Endodermal cell (in vitro differentiated cells): ENCODE data around the gene MTMR2. TPM values are rescaled to one million over a fixed set of nuclear protein-coding genes. Genes with fewer than 3 reads are reported as not detected.
A peak's percentile ranks its signal among the peaks of the same experiment; 100 is the strongest.

Experiments
- DNase-seq: peaks from one replicate; pipeline ENCODE4 v3.0.0-alpha.2; 2017
- H3K27ac ChIP-seq: 2 replicates; pipeline ENCODE4 v1.5.1; 2013; ENCODE audit warnings: mild to moderate bottlenecking, low read depth, low read length, moderate library complexity
- H3K27me3 ChIP-seq: 2 replicates; pipeline ENCODE4 v1.6.1; 2013; ENCODE audit warnings: mild to moderate bottlenecking, low read length, moderate library complexity; ENCODE audit not compliant: insufficient read depth, control insufficient read depth, poor library complexity, severe bottlenecking
- H3K36me3 ChIP-seq: 2 replicates; pipeline ENCODE4 v1.7.0; 2013; ENCODE audit warnings: mild to moderate bottlenecking, low read length, moderate library complexity; ENCODE audit not compliant: control insufficient read depth, insufficient read depth
- H3K4me1 ChIP-seq: one replicate; pipeline ENCODE4 v1.7.0; 2013; ENCODE audit warnings: low read length; ENCODE audit not compliant: control insufficient read depth, insufficient read depth
- H3K4me3 ChIP-seq: 2 replicates; pipeline ENCODE4 v1.5.1; 2013; ENCODE audit warnings: mild to moderate bottlenecking, low read length, moderate library complexity
- H3K9ac ChIP-seq: 2 replicates; pipeline ENCODE4 v1.6.1; 2013; ENCODE audit warnings: mild to moderate bottlenecking, low read length, moderate library complexity; ENCODE audit not compliant: poor library complexity, severe bottlenecking; ENCODE audit errors: extremely low read depth
- H3K9me3 ChIP-seq: 2 replicates; pipeline ENCODE4 v1.6.1; 2013; ENCODE audit warnings: mild to moderate bottlenecking, low read length, moderate library complexity; ENCODE audit not compliant: control insufficient read depth
- H3K27ac Mint-ChIP-seq: 2 replicates; pipeline ENCODE4 v1.8.0; 2020; ENCODE audit warnings: mixed read lengths
- H3K27me3 Mint-ChIP-seq: 2 replicates; pipeline ENCODE4 v1.8.0; 2021; ENCODE audit warnings: mild to moderate bottlenecking, mixed read lengths; ENCODE audit not compliant: insufficient read depth
- H3K36me3 Mint-ChIP-seq: 2 replicates; pipeline ENCODE4 v1.8.0; 2020; ENCODE audit warnings: low read depth, mixed read lengths
- H3K4me1 Mint-ChIP-seq: 2 replicates; pipeline ENCODE4 v1.8.0; 2020; ENCODE audit warnings: mixed read lengths
- H3K4me3 Mint-ChIP-seq: 2 replicates; pipeline ENCODE4 v1.8.0; 2020; ENCODE audit warnings: mild to moderate bottlenecking, moderate library complexity, mixed read lengths
- H3K9me3 Mint-ChIP-seq: 2 replicates; pipeline ENCODE4 v1.8.0; 2020; ENCODE audit warnings: mild to moderate bottlenecking, mixed read lengths
- WGBS, 2 experiments: methylation state at CpG; one replicate each; pipeline versions ENCODE4 v1.1.5 to v1.1.7; 2013; ENCODE audit warnings: missing lambda C conversion rate in 2 of 2, mixed read lengths in 1 of 2; ENCODE audit not compliant: insufficient coverage in 1 of 2, insufficient read length in 1 of 2; 5-methylcytosine and 5-hydroxymethylcytosine counted together
- total RNA-seq, 2 donors: library from RNA; stranded (reverse); fragmentation: NEBNext Ultra II Directional in 1 of 2; extraction: Animal tissue kit (Norgen Biotek cat#: 25700) in 1 of 2; gene quantifications; 2 replicates in 1 of 2; 3 replicates in 1 of 2; pipeline ENCODE4 v1.2.1, GENCODE V29; 2021
- TF ChIP-seq, protein P1 (sequence below): fragments of 200-600 bp; sonication (generic); conservative IDR thresholded peaks from 2 replicates; pipeline ENCODE4 v1.5.0; 2021; ENCODE audit warnings: antibody characterized with exemption, mild to moderate bottlenecking

MTMR2 gene
- total RNA-seq, 2 donors from 2014 or later, result 56.9 to 65.8 TPM

DNA sequence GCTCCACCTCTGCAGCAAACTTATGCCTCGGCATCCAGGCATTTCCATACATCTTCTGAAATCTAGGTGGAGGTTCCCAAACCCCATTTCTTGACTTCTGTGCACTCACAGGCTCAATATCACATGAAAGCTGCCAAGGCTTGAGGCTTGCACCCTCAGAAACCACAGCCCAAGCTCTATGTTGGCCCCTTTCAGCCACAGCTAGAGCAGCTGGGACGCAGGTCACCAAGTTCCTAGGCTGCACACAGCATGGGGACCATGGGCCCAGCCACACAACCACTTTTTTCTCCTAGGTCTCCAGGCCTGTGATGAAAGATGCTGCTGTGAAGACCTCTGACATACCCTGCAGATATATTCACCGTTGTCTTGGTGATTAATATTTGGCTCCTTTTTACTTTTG lies 24.7 kb upstream of the MTMR2 start:
- Histone ChIP-seq H3K9me3 (peaks cover 54% of the 10 kb centered on the region), H3K9ac (no peak overlapping the region), H3K27me3 (no peaks in the 10 kb centered on the region), H3K27ac (no peak overlapping the region), H3K4me1 (no peaks in the 10 kb centered on the region), H3K36me3 (no peaks in the 10 kb centered on the region), H3K4me3 (no peak overlapping the region)
- 92% methylated on average over 3 of the region's 3 CpGs for WGBS, 2 experiments
- TF ChIP-seq, protein P1, sequence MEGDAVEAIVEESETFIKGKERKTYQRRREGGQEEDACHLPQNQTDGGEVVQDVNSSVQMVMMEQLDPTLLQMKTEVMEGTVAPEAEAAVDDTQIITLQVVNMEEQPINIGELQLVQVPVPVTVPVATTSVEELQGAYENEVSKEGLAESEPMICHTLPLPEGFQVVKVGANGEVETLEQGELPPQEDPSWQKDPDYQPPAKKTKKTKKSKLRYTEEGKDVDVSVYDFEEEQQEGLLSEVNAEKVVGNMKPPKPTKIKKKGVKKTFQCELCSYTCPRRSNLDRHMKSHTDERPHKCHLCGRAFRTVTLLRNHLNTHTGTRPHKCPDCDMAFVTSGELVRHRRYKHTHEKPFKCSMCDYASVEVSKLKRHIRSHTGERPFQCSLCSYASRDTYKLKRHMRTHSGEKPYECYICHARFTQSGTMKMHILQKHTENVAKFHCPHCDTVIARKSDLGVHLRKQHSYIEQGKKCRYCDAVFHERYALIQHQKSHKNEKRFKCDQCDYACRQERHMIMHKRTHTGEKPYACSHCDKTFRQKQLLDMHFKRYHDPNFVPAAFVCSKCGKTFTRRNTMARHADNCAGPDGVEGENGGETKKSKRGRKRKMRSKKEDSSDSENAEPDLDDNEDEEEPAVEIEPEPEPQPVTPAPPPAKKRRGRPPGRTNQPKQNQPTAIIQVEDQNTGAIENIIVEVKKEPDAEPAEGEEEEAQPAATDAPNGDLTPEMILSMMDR, result no peak
- H3K27me3 Mint-ChIP-seq, result no peaks in the 10 kb centered on the region
- DNase-seq, result no peak
- no peaks in the 10 kb centered on the region for H3K4me1 Mint-ChIP-seq
- peaks cover 60% of the 10 kb centered on the region for H3K9me3 Mint-ChIP-seq
- H3K27ac Mint-ChIP-seq, result no peak overlapping the region
- peaks cover 6% of the 10 kb centered on the region for H3K36me3 Mint-ChIP-seq
- no peak overlapping the region for H3K4me3 Mint-ChIP-seq

DNA sequence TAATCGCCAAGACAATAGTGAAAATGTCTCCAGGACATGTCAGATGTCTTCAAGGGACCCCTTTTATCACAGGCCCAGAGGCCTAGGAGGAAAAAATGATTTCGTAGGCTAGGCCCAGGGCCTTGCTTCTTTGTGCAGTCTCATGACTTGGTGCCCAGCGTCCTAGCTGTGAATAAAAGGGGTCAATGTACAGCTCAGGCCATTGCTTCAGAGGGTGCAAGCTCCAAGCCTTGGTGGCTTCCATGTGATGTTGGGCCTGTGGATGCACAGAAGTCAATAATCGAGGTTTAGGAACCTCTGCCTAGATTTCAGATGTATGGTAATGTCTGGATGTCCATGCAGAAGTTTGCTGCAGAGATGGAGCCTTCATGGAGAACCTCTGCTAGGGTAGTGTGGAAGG lies 20.7 kb upstream of the MTMR2 start:
- H3K27ac ChIP-seq, result no peak overlapping the region

DNA sequence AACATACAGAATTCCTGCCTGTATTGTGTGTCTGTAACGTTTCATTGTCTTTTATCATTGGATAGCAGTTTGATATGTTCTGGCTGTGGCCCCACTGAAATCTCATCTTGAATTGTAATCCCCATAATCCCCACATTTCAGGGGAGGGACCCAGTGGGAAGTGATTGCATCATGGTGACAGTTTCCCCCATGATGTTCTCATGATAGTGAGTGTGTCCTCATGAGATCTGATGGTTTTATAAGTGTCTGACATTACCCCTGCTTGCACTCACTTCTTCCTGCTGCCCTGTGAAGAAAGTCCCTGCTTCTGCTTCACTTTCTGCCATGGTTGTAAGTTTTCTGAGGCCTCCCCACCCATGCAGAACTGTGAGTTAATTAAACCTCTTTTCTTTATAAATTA lies 19.6 kb upstream of the MTMR2 start:
- H3K27me3 Mint-ChIP-seq, result no peaks in the 10 kb centered on the region
- H3K36me3 Mint-ChIP-seq, result peaks cover 6% of the 10 kb centered on the region
- H3K27ac Mint-ChIP-seq, result no peak overlapping the region
- Histone ChIP-seq H3K9me3 (peaks cover 49% of the 10 kb centered on the region), H3K4me3 (no peak overlapping the region), H3K9ac (no peak overlapping the region), H3K27ac (no peak overlapping the region), H3K36me3 (no peaks in the 10 kb centered on the region), H3K4me1 (no peaks in the 10 kb centered on the region), H3K27me3 (no peaks in the 10 kb centered on the region)
- H3K9me3 Mint-ChIP-seq, result peaks cover 58% of the 10 kb centered on the region
- H3K4me1 Mint-ChIP-seq, result no peaks in the 10 kb centered on the region
- 71 to 100% methylated on average over 1 of the region's 1 CpG for WGBS, 2 experiments
- TF ChIP-seq, protein P1, result no peak
- DNase-seq, result no peak
- H3K4me3 Mint-ChIP-seq, result no peak overlapping the region

More for the DNA sequence above, 20.7 kb upstream of the MTMR2 start:
- Histone ChIP-seq H3K36me3 (no peaks in the 10 kb centered on the region), H3K4me3 (peak overlapping the region; percentile 57), H3K9me3 (peaks cover 59% of the 10 kb centered on the region), H3K9ac (no peak overlapping the region), H3K4me1 (no peaks in the 10 kb centered on the region), H3K27me3 (no peaks in the 10 kb centered on the region)
- no peaks in the 10 kb centered on the region for H3K27me3 Mint-ChIP-seq
- peaks cover 68% of the 10 kb centered on the region for H3K9me3 Mint-ChIP-seq
- TF ChIP-seq, protein P1, result no peak
- peaks cover 6% of the 10 kb centered on the region for H3K36me3 Mint-ChIP-seq
- no peak overlapping the region for H3K27ac Mint-ChIP-seq
- no peaks in the 10 kb centered on the region for H3K4me1 Mint-ChIP-seq
- H3K4me3 Mint-ChIP-seq, result no peak overlapping the region
- WGBS, 2 experiments, result 93 to 94% methylated on average over 4 of the region's 4 CpGs
- no peak for DNase-seq
